ENCODE data around the gene CGNL1. TPM values are rescaled to one million over a fixed set of nuclear protein-coding genes. Genes with fewer than 3 reads are reported as not detected.

The CGNL1 gene
- total RNA-seq, 2 donors from 2014 or later, result 82.6 to 98.0 TPM

DNA sequence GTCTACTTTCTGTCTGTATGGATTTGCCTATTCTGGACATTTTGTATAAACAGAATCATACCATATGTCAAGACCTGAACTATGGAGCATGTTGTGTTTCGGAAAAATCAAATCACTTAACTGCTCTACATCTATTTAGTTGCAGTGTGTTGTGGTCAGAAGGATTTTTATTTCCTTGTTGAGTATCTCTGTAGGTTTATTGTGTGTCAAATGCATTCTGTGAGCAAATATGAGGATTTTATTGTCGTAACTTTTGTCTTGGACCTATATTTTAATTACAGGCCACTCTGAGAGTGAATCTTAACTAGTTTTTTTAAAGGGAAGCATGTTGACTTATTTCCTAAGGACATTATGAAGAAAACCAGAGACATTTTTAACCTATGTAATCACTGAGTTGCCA lies 130.8 kb downstream of the CGNL1 start:
- Mint-ChIP-seq H3K4me1 (peaks cover 65% of the 10 kb centered on the region), H3K4me3 (no peak overlapping the region), H3K9me3 (no peaks in the 10 kb centered on the region), H3K27me3 (ENCODE audit: insufficient read depth) (no peaks in the 10 kb centered on the region), H3K27ac (no peak overlapping the region), H3K36me3 (ENCODE audit: low read depth) (peaks cover 14% of the 10 kb centered on the region)
- Histone ChIP-seq H3K4me1 (ENCODE audit: control insufficient read depth, insufficient read depth, low read length) (peaks cover 21% of the 10 kb centered on the region), H3K27ac (ENCODE audit: low read depth, low read length) (no peak overlapping the region), H3K4me3 (ENCODE audit: low read length) (no peak overlapping the region), H3K9me3 (ENCODE audit: control insufficient read depth, low read length) (no peaks in the 10 kb centered on the region), H3K27me3 (ENCODE audit: control insufficient read depth, insufficient read depth, low read length, poor library complexity, severe bottlenecking) (no peaks in the 10 kb centered on the region), H3K36me3 (ENCODE audit: control insufficient read depth, insufficient read depth, low read length) (peaks cover 24% of the 10 kb centered on the region), H3K9ac (ENCODE audit: extremely low read depth, low read length, poor library complexity, severe bottlenecking) (no peak overlapping the region)
- no peak for DNase-seq
- WGBS, 2 experiments (ENCODE audit: insufficient coverage in 1 of 2, insufficient read length in 1 of 2), result 88 to 100% methylated on average over 1 of the region's 2 CpGs
- TF ChIP-seq, protein P1, sequence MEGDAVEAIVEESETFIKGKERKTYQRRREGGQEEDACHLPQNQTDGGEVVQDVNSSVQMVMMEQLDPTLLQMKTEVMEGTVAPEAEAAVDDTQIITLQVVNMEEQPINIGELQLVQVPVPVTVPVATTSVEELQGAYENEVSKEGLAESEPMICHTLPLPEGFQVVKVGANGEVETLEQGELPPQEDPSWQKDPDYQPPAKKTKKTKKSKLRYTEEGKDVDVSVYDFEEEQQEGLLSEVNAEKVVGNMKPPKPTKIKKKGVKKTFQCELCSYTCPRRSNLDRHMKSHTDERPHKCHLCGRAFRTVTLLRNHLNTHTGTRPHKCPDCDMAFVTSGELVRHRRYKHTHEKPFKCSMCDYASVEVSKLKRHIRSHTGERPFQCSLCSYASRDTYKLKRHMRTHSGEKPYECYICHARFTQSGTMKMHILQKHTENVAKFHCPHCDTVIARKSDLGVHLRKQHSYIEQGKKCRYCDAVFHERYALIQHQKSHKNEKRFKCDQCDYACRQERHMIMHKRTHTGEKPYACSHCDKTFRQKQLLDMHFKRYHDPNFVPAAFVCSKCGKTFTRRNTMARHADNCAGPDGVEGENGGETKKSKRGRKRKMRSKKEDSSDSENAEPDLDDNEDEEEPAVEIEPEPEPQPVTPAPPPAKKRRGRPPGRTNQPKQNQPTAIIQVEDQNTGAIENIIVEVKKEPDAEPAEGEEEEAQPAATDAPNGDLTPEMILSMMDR (conservative IDR thresholded peaks at IDR 0.05), result no peak

DNA sequence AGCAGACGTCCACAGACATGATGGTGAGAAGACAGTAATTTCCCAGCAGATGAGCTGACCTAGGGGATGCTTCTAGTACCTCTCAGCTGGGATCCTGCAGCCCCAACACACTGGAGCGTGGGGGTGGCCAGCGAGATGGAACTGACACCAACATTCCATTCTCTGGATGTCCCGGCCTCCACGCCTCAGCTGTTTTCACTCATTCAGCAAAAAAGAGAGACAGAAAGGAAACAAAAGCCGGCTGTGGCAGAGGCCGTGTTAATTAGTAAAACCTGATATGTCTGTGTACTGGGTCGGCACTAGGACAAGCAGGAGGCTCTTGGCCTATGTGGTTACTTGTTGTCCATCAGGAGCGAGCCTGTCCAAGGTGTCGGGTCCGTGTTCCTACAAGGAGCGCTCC lies 132.8 kb downstream of the CGNL1 start:
- H3K4me3 Mint-ChIP-seq, result no peak overlapping the region

DNA sequence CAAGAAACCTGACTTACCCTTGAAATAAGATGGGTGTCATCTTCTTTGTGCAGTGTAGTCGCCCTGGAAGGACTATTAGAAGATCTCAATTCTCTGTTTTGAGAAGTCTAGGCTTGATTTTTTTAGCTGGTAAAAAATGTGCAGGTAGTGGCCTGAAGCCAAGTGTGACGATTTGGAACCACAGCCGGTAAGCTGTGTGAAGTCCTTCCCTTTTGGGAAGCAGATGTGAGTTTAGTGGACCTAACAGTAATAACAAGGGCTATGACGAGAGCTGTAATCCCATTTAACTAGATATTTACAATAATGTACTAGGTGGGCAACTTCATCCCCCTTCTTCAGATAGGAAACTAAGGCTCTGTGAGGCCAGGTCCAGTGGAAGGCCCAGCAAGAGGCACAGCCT lies 133.7 kb downstream of the CGNL1 start:
- no peak overlapping the region for H3K9ac ChIP-seq (ENCODE audit: extremely low read depth, low read length, poor library complexity, severe bottlenecking)
- H3K27ac Mint-ChIP-seq, result no peak overlapping the region

More for the DNA sequence above, 132.8 kb downstream of the CGNL1 start:
- Mint-ChIP-seq H3K27ac (no peak overlapping the region), H3K4me1 (peaks cover 49% of the 10 kb centered on the region), H3K9me3 (no peaks in the 10 kb centered on the region), H3K36me3 (ENCODE audit: low read depth) (peaks cover 18% of the 10 kb centered on the region), H3K27me3 (ENCODE audit: insufficient read depth) (no peaks in the 10 kb centered on the region)
- DNase-seq, result no peak
- H3K36me3 ChIP-seq (ENCODE audit: control insufficient read depth, insufficient read depth, low read length), result peaks cover 24% of the 10 kb centered on the region
- H3K27me3 ChIP-seq (ENCODE audit: control insufficient read depth, insufficient read depth, low read length, poor library complexity, severe bottlenecking), result no peaks in the 10 kb centered on the region
- peaks cover 13% of the 10 kb centered on the region for H3K4me1 ChIP-seq (ENCODE audit: control insufficient read depth, insufficient read depth, low read length)
- no peak overlapping the region for H3K4me3 ChIP-seq (ENCODE audit: low read length)
- no peak overlapping the region for H3K27ac ChIP-seq (ENCODE audit: low read depth, low read length)
- H3K9me3 ChIP-seq (ENCODE audit: control insufficient read depth, low read length), result no peaks in the 10 kb centered on the region
- 84 to 91% methylated on average over 7 to 12 of the region's 12 CpGs for WGBS, 2 experiments (ENCODE audit: insufficient coverage in 1 of 2, insufficient read length in 1 of 2)
- H3K9ac ChIP-seq (ENCODE audit: extremely low read depth, low read length, poor library complexity, severe bottlenecking), result no peak overlapping the region
- TF ChIP-seq, protein P1 (conservative IDR thresholded peaks at IDR 0.05), result no peak

More for the DNA sequence above, 133.7 kb downstream of the CGNL1 start:
- Mint-ChIP-seq H3K4me3 (no peak overlapping the region), H3K9me3 (no peaks in the 10 kb centered on the region), H3K36me3 (ENCODE audit: low read depth) (peaks cover 22% of the 10 kb centered on the region), H3K4me1 (peaks cover 42% of the 10 kb centered on the region), H3K27me3 (ENCODE audit: insufficient read depth) (no peaks in the 10 kb centered on the region)
- Histone ChIP-seq H3K27me3 (ENCODE audit: control insufficient read depth, insufficient read depth, low read length, poor library complexity, severe bottlenecking) (no peaks in the 10 kb centered on the region), H3K4me1 (ENCODE audit: control insufficient read depth, insufficient read depth, low read length) (peaks cover 8% of the 10 kb centered on the region), H3K27ac (ENCODE audit: low read depth, low read length) (no peak overlapping the region), H3K9me3 (ENCODE audit: control insufficient read depth, low read length) (no peaks in the 10 kb centered on the region), H3K36me3 (ENCODE audit: control insufficient read depth, insufficient read depth, low read length) (peaks cover 22% of the 10 kb centered on the region), H3K4me3 (ENCODE audit: low read length) (no peak overlapping the region)
- DNase-seq, result no peak
- TF ChIP-seq, protein P1 (conservative IDR thresholded peaks at IDR 0.05), result no peak
- 97 to 100% methylated on average over 3 to 4 of the region's 4 CpGs for WGBS, 2 experiments (ENCODE audit: insufficient coverage in 1 of 2, insufficient read length in 1 of 2)

All from endodermal cell (in vitro differentiated cells).